GM21528 (cell line): ENCODE results near the gene CTSW.
A peak's percentile ranks its signal among the peaks of the same experiment; 100 is the strongest.
"Not testable (repeated sequence)": the region's sequence is repeated elsewhere in the genome, so short reads cannot be mapped to it uniquely, and the experiment has no call there.

ENCODE experiments used
- ATAC-seq: cut with Tn5 transposase; IDR thresholded peaks from one replicate; pipeline ENCODE4 v1.9.1; 2021; ENCODE audit warnings: mild to moderate bottlenecking, moderate library complexity; ENCODE audit not compliant: unreplicated experiment, low FRiP score

CTSW gene, protein sequence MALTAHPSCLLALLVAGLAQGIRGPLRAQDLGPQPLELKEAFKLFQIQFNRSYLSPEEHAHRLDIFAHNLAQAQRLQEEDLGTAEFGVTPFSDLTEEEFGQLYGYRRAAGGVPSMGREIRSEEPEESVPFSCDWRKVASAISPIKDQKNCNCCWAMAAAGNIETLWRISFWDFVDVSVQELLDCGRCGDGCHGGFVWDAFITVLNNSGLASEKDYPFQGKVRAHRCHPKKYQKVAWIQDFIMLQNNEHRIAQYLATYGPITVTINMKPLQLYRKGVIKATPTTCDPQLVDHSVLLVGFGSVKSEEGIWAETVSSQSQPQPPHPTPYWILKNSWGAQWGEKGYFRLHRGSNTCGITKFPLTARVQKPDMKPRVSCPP

GRCh38 chr11:65879617-65880016 lies at the start of gene CTSW:
CTSW (plus strand) TSS chr11:65879837; CDS start chr11:65879855, 18 bp downstream.
- no peak for ATAC-seq

DNA sequence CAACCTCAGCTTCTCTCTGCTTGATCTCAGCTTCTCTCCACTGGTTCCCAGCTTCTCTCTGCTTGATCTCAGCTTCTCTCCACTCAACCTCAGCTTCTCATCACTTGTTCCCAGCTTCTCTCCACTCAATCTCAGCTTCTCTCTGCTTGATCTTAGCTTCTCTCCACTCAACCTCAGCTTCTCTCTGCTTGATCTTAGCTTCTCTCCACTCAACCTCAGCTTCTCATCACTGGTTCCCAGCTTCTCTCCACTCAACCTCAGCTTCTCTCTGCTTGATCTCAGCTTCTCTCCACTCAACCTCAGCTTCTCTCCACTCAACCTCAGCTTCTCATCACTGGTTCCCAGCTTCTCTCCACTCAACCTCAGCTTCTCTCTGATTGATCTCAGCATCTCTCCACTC lies 47.4 kb upstream of the CTSW start:
- not testable (repeated sequence) for ATAC-seq

DNA sequence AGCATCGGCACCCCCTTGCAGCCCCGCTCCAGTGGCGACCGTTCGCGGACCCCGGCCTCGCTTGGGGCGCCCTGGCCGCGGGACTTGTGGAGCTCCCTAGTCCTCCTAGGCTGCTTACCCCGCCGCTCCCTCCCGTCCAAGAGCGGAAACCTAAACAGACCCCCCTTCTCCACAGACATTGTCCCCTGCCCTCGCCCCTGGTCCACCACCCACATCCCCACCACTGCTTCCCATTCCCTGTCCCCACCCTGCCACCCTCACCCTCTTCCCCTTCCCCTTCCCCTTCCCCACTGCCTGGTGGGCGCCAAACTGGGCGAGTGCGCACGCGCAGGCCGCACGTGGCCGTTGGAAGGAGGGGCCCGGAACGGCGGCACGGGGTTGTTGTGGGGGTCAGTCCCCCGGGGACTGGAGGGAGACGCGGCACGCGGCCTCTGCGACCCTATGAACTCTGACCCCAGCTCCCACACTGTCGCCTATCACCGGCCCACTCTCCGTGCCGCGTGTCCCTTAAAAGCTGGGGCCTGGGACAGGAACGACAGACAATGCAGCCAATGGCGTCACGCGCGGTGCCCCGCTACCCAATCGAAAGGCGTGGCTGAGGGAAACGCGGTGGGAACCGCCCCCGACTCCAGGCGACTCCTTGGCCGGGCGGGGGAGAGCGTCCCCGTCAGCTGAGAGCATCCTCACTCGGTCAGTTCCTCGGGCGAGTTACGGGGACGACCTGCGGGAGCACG lies 46.2 kb upstream of the CTSW start, which contains the start of gene SNX32:
Gene SNX32 (plus strand): TSS at position 667 of the 734 bp plus-strand sequence. CDS start 103 bp downstream, outside the sequence.
- ATAC-seq: peak; percentile 86

GRCh38 chr11:65834202-65834601 lies 45.4 kb upstream of the CTSW start:
- ATAC-seq: no peak

DNA sequence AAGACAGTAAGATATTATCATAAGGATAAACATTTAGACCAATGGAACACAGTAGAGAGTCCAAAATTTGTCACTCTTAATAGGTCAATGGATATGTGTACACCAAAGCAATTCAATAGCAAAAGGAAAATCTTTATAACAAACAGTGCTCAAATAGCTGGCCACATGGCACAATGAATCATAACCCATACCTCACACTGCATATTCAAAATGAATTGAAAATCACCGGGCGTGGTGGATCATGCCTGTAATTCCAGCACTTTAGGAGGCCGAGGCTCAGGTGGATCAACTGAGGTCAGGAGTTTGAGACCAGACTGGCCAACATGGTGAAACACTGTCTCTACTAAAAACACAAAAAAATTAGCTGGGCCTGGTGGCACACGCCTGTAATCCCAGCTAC lies 37.5 kb upstream of the CTSW start:
- ATAC-seq: no peak

DNA sequence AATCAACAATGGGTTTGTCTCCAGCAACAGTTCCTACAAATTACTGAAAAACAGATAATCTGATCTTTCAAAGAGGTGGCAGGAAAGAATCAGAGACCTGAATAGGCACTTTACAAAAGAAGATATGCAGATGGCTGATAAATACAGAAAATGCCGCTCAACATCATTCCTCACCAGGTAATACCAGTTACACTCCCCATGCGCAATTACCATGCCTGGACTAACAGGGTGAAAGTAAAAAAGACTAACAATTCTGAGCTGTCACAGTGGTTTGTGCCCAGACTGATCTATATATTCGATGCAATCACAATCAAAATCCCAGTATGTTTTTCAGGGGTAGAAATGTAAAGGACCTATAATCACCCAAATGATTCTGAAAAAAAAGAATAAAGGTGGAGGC lies 35.8 kb upstream of the CTSW start:
- no peak for ATAC-seq

GRCh38 chr11:65844231-65844872 lies 35.3 kb upstream of the CTSW start:
- no peak for ATAC-seq

GRCh38 chr11:65847746-65848145 lies 31.9 kb upstream of the CTSW start:
- no peak for ATAC-seq

DNA sequence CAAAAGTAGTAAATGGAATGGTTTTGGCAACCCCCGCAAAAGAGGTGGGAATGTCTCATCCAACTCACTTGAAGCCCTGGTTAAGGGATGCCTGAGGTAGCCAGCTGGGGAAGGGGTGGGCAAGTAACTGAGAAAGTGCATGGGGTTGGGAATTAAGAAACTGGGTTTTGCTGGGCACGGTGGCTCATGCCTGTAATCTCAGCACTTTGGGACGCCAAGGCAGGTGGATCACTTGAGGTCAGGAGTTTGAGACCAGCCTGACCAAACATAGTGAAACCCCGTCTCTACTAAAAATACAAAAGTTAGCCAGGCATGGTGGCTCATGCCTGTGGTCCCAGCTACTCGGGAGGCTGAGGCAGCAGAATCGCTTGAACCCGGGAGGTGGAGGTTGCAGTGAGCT lies 30.9 kb upstream of the CTSW start:
- ATAC-seq: not testable (repeated sequence)

GRCh38 chr11:65849366-65849765 lies 30.3 kb upstream of the CTSW start:
- ATAC-seq: no peak

DNA sequence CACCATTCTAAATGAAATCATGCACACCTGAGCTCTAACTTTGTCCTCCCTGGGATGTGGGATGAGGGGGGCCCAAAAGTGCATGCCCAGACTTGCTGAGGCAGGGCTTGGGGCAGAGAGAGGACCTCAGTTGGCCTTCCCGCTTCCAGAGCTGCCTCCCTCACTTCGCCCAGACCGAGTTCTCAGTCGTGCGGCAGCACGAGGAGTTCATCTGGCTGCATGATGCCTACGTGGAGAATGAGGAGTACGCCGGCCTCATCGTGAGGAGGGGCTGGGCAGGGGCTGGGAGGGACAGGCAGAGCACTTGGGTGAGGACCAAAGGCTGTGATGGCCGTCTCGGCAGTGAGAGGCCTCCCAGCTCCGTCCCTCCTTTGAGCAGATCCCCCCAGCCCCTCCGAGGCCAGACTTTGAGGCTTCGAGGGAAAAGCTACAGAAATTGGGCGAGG lies 29.8 kb upstream of the CTSW start:
- ATAC-seq: no peak

DNA sequence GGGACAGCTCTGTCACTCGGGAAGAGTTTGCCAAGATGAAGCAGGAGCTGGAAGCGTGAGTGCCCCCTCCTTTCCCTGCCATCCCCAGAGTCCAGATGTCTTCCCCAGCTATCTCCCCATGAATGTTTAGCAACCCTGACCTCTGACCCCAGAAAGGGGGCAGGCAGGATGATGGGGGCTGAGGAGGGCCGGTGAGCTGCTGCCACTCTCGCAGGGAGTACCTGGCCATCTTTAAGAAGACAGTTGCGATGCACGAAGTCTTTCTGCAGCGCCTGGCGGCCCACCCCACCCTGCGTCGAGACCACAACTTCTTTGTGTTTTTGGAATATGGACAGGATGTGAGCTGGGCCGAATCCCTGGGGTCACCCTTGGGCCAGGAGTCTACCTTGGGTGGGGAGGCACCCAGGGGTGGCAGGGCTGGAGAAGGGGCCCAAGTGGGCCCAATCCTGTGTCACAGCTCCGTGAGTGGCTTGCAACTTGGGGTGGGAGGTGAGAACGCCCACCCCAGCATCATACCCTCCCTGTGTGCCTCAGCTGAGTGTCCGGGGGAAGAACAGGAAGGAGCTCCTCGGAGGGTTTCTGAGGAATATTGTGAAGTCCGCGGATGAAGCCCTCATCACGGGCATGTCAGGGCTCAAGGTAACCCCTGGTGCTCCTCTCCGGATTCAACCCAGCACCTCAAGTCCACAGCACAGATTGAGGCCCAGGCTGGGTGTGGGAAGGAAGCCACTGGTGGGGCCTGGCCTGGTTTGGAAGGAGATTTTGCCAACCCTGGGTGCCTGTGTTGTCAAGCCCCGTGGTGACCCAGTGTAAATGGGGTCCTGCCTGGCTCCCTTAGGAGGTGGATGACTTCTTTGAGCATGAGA lies 29.2 kb upstream of the CTSW start:
- ATAC-seq: no peak

- no peak for ATAC-seq
Observed at GRCh38 chr11:65851083-65851579, 28.5 kb upstream of the CTSW start.

DNA sequence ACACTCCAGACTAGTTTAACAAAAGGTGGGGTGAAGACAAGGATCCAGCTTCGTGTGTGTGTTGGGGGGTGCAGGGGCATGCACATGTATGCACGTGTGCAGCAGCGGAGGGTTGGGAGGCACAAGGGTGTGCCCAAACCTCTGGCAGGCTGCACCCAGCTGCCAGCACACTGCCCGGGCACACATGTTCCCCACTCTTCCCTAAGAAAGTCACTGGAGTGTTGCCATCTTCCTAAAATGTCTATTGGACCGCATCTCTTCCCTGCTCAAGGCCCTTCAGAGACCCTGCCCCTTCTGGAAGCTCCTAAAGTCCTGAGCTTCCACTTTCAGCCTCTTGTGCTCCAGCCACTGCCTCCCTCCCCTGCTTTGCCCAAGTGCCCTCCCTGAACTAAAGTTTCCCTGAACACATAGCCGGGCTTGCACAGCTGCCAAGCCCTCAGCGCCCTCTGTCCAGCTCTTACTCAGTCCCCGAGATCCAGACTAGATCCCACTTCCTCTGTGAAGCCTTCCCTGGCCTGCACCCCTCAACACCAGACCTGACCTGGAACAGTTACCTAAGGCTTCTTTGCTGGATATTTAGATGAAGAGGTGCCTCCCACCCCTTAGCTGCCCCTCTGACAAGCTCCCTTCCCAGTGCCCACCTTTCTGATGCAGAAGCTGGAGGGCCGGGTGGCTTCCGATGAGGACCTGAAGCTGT lies 27.7 kb upstream of the CTSW start:
- no peak for ATAC-seq

DNA sequence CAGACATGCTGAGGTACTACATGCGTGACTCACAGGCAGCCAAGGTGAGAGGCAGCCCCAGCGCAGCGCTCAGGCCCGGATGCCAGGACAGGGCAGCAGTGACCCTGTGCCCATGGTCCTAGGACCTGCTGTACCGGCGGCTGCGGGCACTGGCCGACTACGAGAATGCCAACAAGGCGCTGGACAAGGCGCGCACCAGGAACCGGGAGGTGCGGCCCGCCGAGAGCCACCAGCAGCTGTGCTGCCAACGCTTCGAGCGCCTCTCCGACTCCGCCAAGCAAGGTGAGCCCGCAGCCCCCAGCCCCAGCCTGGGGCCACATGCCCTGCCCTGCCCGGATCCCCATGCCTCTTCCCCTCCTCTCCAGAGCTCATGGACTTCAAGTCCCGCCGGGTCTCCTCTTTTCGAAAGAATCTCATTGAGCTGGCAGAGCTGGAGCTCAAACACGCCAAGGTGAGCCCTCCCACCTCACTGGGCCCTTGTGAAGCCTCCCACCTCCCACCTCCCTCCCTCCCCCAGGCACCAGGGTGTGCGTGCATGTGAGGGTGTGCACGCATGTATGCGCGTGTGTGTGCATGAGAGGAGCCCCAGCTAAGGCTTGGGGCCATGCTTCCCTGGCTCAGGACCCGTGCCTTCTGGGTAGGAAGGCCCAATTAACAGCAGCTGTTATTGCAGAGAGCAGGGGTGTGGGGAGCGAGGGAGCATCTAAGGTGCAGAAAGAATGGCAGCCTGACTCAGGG lies 27.0 kb upstream of the CTSW start:
- ATAC-seq: no peak

- ATAC-seq: no peak
Observed at GRCh38 chr11:65853246-65853979, 26.2 kb upstream of the CTSW start.

DNA sequence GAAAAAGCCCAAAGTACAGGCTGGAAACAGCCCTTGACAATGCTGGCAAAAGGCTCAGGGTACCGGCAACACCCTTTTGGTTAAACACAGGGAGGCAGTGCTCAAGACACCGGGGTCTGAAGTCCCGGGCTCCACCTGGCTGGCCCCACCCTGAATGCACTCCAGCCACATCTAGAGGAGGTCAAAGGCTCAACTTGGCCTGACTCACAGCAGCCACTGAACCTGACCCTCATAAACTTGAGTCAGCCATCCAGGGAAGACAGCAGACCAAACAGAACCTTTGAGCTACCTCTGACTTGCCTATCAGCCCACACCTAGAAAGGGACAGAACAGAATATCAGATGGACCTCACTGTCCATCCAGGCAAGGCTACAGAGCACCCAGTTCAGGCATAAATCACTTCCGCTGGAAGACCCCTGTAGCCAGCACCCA lies 25.5 kb upstream of the CTSW start:
- no peak for ATAC-seq
